ENCODE data around the gene PLCG2.

DNA sequence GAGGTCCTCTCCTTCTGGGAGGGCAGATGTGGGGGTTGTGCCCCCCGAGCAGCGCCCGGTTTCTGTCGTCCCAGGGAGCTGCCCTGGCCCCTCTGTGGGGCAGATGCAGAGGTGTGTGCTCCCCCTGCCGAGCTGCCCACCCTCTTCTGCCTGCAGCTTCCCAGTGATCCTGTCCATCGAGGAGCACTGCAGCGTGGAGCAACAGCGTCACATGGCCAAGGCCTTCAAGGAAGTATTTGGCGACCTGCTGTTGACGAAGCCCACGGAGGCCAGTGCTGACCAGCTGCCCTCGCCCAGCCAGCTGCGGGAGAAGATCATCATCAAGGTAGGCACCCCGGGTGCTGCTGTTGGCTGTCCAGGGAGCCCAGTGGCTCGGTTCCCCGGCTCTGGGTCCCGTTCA, 121.4 kb downstream of the PLCG2 start:
- TF ChIP-seq, protein P1, sequence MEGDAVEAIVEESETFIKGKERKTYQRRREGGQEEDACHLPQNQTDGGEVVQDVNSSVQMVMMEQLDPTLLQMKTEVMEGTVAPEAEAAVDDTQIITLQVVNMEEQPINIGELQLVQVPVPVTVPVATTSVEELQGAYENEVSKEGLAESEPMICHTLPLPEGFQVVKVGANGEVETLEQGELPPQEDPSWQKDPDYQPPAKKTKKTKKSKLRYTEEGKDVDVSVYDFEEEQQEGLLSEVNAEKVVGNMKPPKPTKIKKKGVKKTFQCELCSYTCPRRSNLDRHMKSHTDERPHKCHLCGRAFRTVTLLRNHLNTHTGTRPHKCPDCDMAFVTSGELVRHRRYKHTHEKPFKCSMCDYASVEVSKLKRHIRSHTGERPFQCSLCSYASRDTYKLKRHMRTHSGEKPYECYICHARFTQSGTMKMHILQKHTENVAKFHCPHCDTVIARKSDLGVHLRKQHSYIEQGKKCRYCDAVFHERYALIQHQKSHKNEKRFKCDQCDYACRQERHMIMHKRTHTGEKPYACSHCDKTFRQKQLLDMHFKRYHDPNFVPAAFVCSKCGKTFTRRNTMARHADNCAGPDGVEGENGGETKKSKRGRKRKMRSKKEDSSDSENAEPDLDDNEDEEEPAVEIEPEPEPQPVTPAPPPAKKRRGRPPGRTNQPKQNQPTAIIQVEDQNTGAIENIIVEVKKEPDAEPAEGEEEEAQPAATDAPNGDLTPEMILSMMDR (IDR thresholded peaks at IDR 0.05; ENCODE audit: low read depth, low read length): no peak
- no peak for TF ChIP-seq POLR2A (IDR thresholded peaks at IDR 0.05; ENCODE audit: extremely low read depth, insufficient read length)
- TF ChIP-seq, protein P2, sequence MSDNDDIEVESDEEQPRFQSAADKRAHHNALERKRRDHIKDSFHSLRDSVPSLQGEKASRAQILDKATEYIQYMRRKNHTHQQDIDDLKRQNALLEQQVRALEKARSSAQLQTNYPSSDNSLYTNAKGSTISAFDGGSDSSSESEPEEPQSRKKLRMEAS (IDR thresholded peaks at IDR 0.05; ENCODE audit: low read depth, low read length): no peak

All from NB4 (cell line).